Measurements from ENCODE around the gene PCDHA5. TPM values are rescaled to one million over a fixed set of nuclear protein-coding genes. Genes with fewer than 3 reads are reported as not detected.
"Not testable (repeated sequence)": the region's sequence is repeated elsewhere in the genome, so short reads cannot be mapped to it uniquely, and the experiment has no call there.

PCDHA5 gene
- polyA plus RNA-seq, 12 donors: 0.04 to 0.19 (median 0.09) TPM; not detected in 6

DNA sequence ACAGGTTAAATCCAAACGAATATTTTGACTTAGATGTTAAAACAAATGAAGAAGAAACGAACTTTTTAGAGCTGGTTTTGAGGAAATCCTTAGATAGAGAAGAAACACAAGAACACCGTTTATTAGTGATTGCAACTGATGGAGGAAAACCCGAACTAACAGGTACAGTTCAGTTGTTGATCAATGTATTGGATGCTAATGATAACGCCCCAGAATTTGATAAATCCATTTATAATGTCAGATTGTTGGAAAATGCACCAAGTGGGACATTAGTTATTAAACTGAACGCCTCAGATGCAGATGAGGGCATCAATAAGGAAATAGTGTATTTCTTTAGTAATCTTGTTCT is 842 bp downstream of the PCDHA5 start:
- DNase-seq: no peak

DNA sequence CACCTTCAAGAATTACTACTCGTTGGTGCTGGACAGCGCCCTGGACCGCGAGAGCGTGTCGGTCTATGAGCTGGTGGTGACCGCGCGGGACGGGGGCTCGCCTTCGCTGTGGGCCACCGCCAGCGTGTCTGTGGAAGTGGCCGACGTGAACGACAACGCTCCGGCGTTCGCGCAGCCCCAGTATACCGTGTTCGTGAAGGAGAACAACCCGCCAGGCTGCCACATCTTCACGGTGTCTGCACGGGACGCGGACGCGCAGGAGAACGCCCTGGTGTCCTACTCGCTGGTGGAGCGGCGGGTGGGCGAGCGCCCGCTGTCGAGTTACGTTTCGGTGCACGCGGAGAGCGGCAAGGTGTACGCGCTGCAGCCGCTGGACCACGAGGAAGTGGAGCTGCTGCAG is 1.6 kb downstream of the PCDHA5 start:
- DNase-seq: not testable (repeated sequence)

DNA sequence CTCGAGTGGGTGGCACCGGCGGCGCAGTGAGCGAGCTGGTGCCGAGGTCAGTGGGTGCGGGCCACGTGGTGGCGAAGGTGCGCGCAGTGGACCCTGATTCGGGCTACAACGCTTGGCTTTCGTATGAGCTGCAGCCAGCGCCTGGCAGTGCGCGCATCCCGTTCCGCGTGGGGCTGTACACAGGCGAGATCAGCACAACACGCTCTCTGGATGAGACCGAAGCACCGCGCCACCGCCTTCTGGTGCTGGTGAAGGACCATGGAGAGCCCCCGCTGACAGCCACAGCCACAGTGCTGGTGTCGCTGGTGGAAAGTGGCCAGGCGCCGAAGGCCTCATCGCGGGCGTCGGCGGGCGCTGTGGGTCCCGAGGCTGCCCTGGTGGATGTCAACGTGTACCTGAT is 2.1 kb downstream of the PCDHA5 start:
- DNase-seq: no peak

DNA sequence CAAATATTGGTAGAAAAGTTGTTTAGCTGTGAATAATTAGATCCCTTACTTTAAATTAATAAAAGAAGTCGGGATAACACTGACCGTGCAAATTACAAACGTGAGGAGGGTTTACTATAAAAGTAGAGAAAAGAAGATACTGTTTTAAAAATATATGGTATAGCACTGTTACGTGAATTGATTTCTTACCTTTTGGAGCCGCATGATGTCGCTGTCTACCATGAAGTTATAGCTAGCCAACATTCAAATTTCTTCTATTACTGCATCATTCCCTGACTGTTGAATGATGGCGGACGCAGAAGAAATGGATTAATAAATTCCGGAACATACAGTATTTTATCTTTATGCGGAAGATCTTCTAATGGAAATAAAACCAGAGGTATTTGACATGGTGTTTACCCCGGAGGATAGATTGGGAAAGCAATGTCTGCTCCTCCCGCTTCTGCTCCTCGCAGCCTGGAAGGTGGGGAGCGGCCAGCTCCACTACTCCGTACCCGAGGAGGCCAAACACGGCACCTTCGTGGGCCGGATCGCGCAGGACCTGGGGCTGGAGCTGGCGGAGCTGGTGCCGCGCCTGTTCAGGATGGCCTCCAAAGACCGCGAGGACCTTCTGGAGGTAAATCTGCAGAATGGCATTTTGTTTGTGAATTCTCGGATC is 6.4 kb downstream of the PCDHA5 start, which contains the start of gene PCDHA6:
PCDHA6 (plus strand) TSS at position 257 of the 658 bp plus-strand sequence; CDS start at position 389, 132 bp downstream.
- DNase-seq: no peak

DNA sequence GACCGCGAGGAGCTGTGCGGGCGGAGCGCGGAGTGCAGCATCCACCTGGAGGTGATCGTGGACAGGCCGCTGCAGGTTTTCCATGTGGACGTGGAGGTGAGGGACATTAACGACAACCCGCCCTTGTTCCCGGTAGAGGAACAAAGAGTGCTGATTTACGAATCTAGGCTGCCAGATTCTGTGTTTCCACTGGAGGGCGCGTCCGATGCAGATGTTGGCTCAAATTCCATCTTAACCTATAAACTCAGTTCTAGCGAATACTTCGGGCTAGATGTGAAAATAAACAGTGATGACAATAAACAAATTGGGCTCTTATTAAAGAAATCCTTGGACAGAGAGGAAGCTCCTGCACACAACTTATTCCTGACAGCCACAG is 6.9 kb downstream of the PCDHA5 start:
- DNase-seq: no peak

DNA sequence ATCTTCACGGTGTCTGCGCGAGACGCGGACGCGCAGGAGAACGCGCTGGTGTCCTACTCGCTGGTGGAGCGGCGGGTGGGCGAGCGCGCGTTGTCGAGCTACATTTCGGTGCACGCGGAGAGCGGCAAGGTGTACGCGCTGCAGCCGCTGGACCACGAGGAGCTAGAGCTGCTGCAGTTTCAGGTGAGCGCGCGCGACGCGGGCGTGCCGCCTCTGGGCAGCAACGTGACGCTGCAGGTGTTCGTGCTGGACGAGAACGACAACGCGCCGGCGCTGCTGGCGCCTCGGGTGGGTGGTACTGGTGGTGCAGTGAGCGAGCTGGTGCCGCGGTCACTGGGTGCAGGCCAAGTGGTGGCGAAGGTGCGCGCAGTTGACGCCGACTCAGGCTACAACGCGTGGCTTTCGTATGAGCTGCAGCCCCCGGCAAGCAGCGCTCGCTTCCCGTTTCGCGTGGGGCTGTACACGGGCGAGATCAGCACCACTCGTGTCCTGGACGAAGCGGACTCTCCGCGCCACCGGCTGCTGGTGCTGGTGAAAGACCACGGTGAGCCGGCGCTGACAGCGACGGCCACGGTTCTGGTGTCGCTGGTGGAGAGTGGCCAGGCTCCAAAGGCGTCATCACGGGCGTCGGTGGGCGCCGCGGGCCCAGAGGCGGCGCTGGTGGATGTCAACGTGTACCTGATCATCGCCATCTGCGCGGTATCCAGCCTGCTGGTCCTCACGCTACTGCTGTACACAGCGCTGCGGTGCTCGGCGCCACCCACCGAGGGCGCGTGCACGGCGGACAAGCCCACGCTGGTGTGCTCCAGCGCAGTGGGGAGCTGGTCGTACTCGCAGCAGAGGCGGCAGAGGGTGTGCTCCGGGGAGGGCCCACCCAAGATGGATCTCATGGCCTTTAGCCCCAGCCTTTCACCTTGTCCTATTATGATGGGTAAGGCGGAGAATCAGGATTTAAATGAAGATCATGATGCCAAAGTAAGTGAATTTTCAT is 8.4 kb downstream of the PCDHA5 start:
- DNase-seq: not testable (repeated sequence)

DNA sequence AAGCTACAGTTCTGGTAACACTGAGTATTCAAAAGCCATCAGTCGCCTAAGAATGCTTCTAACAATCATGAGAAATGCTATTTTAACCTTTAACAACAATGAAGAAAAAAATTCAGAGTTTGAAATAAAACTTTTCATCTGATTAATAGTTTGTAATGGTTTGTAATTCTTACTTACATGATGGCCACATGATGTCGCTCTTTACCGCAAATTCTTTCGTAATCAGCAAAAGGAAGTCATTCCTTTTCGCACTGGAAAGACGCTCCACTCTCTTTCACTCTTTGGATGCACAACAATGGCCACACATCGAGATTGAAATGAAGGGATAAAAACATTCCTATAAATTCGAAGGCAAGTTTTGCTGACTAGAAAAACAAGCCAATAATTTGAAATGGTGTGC is 12.6 kb downstream of the PCDHA5 start, which contains the start of gene PCDHA7:
PCDHA7 (plus strand) TSS at position 277 of the 400 bp plus-strand sequence; CDS start at position 392, 115 bp downstream.
- DNase-seq: no peak

DNA sequence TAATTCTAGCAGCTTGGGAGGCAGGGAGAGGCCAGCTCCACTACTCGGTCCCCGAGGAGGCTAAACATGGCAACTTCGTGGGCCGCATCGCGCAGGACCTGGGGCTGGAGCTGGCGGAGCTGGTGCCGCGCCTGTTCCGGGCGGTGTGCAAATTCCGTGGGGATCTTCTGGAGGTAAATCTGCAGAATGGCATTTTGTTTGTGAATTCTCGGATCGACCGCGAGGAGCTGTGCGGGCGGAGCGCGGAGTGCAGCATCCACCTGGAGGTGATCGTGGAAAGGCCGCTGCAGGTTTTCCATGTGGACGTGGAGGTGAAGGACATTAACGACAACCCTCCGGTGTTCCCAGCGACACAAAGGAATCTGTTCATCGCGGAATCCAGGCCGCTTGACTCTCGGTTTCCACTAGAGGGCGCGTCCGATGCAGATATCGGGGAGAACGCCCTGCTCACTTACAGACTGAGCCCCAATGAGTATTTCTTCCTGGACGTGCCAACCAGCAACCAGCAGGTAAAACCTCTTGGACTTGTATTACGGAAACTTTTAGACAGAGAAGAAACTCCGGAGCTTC is 13.1 kb downstream of the PCDHA5 start:
- not testable (repeated sequence) for DNase-seq

DNA sequence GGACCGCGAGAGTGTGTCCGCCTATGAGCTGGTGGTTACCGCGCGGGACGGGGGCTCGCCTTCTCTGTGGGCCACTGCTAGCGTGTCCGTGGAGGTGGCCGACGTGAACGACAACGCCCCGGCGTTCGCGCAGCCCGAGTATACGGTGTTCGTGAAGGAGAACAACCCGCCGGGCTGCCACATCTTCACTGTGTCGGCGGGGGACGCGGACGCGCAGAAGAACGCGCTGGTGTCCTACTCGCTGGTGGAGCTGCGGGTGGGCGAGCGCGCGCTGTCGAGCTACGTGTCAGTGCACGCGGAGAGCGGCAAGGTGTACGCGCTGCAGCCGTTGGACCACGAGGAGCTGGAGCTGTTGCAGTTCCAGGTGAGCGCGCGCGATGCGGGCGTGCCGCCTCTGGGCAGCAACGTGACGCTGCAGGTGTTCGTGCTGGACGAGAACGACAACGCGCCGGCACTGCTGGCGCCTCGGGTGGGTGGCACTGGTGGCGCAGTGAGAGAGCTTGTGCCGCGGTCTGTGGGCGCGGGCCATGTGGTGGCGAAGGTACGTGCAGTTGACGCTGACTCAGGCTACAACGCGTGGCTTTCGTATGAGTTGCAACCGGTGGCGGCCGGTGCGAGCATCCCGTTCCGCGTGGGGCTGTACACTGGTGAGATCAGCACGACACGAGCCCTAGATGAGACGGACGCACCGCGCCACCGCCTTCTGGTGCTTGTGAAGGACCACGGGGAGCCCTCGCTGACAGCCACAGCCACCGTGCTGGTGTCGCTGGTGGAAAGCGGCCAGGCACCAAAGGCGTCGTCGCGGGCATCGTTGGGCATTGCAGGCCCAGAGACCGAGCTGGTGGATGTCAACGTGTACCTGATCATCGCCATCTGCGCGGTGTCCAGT is 14.5 kb downstream of the PCDHA5 start:
- DNase-seq: no peak

DNA sequence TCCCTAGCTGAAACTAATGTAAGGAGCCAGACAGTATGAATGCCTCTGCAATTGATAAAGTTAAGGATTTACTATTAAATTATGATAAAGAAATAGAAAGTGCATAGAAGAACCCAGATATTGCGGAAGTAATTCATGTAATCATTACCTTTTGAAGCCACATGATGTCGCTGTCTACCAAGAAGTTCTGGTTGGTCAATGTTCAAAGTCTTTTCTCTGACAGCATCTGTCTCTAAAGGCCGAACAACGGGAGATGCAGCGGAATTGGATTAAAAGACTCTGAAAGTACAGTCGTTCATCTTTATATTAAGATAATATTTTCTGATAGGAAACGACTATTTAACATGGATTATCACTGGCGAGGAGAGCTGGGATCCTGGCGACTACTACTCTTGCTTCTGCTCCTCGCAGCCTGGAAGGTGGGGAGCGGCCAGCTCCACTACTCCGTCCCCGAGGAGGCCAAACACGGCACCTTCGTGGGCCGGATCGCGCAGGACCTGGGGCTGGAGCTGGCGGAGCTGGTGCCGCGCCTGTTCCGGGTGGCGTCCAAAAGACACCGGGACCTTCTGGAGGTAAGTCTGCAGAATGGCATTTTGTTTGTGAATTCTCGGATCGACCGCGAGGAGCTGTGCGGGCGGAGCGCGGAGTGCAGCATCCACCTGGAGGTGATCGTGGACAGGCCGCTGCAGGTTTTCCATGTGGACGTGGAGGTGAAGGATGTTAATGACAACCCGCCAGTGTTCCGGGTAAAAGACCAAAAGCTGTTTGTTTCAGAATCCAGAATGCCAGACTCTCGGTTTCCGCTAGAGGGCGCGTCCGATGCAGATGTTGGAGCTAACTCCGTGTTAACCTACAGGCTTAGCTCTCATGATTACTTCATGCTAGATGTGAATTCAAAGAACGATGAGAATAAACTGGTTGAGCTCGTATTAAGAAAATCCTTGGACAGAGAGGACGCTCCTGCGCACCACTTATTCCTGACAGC is 19.9 kb downstream of the PCDHA5 start, which contains the start of gene PCDHA8:
PCDHA8 (plus strand) TSS at position 210 of the 985 bp plus-strand sequence; CDS start at position 345, 135 bp downstream.
- no peak for DNase-seq

DNA sequence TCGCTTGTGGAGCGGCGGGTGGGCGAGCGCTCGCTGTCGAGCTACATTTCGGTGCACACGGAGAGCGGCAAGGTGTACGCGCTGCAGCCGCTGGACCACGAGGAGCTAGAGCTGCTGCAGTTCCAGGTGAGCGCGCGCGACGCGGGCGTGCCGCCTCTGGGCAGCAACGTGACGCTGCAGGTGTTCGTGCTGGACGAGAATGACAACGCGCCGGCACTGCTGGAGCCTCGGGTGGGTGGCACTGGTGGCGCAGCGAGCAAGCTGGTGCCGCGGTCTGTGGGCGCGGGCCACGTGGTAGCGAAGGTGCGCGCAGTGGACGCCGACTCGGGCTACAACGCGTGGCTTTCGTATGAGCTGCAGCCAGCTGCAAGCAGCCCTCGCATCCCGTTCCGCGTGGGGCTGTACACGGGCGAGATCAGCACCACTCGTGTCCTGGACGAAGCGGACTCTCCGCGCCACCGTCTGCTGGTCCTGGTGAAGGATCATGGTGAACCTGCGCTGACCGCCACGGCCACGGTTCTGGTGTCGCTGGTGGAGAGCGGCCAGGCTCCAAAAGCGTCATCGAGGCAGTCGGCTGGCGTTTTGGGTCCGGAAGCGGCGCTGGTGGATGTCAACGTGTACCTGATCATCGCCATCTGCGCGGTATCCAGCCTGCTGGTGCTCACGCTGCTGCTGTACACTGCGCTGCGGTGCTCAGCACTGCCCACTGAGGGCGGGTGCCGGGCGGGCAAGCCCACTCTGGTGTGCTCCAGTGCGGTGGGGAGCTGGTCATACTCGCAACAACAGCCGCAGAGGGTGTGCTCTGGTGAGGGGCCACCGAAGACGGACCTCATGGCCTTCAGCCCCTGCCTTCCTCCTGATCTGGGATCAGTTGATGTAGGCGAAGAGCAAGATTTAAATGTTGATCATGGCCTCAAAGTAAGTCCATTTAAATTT is 21.7 kb downstream of the PCDHA5 start:
- DNase-seq: no peak

DNA sequence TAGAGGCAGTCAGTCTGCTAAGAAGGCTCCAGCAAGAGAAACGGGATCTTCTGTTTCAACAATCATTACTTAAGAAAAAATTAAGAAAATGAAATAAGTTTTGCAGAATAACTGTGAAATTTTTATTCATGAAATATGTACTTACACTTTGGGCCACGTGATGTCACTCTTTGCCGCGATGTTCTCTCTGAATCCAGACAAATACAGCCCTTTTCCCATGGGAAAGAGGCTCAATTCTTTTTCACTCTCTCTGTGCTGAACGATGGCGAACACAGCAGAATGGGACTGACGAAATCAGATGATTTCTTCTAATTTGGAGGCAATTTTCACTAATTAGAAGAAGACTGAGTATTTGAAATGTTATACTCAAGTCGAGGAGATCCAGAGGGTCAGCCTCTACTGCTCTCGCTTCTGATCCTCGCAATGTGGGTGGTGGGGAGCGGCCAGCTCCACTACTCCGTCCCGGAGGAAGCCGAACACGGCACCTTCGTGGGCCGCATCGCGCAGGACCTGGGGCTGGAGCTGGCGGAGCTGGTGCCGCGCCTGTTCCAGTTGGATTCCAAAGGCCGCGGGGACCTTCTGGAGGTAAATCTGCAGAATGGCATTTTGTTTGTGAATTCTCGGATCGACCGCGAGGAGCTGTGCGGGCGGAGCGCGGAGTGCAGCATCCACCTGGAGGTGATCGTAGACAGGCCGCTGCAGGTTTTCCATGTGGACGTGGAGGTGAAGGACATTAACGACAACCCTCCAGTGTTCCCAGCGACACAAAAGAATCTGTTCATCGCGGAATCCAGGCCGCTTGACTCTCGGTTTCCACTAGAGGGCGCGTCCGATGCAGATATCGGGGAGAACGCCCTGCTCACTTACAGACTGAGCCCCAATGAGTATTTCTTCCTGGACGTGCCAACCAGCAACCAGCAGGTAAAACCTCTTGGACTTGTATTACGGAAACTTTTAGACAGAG is 27.0 kb downstream of the PCDHA5 start, which contains the start of gene PCDHA9:
PCDHA9 (plus strand) TSS at position 244 of the 964 bp plus-strand sequence; CDS start at position 358, 114 bp downstream.
- DNase-seq: not testable (repeated sequence)

DNA sequence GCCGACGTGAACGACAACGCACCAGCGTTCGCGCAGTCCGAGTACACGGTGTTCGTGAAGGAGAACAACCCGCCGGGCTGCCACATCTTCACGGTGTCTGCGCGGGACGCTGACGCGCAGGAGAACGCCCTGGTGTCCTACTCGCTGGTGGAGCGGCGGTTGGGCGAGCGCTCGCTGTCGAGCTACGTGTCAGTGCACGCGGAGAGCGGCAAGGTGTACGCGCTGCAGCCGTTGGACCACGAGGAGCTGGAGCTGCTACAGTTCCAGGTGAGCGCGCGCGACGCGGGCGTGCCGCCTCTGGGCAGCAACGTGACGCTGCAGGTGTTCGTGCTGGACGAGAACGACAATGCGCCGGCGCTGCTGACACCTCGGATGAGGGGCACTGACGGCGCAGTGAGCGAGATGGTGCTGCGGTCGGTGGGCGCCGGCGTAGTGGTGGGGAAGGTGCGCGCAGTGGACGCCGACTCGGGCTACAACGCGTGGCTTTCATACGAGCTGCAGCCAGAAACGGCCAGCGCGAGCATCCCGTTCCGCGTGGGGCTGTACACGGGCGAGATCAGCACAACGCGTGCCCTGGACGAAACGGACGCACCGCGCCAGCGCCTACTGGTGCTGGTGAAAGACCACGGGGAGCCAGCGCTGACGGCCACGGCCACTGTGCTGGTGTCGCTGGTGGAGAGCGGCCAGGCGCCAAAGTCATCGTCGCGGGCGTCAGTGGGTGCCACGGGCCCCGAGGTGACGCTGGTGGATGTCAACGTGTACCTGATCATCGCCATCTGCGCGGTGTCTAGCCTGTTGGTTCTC is 28.6 kb downstream of the PCDHA5 start:
- not testable (repeated sequence) for DNase-seq

DNA sequence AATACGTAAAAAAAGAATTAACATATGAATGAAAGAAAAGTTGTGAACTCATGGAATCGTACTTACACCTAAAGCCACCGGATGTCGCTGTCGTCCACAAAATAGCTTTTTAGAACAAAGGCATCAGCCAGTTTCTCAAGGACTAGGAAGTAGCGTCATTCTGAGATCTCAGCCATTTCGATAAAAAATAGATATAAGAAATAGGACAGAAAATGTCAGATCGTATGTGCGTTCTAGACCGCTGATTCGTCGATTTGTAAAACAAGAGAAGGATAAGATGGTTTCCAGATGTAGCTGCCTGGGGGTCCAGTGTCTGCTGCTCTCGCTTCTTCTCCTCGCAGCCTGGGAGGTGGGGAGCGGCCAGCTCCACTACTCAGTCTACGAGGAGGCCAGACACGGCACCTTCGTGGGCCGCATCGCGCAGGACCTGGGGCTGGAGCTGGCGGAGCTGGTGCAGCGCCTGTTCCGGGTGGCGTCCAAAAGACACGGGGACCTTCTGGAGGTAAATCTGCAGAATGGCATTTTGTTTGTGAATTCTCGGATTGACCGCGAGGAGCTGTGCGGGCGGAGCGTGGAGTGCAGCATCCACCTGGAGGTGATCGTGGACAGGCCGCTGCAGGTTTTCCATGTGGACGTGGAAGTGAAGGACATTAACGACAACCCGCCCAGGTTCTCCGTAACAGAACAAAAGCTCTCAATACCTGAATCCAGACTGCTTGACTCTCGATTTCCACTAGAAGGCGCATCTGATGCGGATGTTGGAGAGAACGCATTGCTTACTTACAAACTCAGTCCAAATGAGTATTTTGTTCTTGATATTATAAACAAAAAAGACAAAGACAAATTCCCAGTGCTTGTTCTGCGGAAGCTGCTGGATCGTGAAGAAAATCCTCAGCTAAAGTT is 34.6 kb downstream of the PCDHA5 start, which contains the start of gene PCDHA10:
PCDHA10 (plus strand) TSS at position 126 of the 903 bp plus-strand sequence; CDS start at position 278, 152 bp downstream.
- DNase-seq: no peak

Data from muscle of arm (tissue), 12 donors.